Sciatic nerve (tissue), 2 donors: Measurements from ENCODE around the gene PSTK. TPM values are rescaled to one million over a fixed set of nuclear protein-coding genes. Genes with fewer than 3 reads are reported as not detected.

ENCODE experiments used
- ATAC-seq: fragments of 200-7000 bp; cut with Tn5 transposase; one replicate; pipeline ENCODE4 v1.9.1; 2020; ENCODE audit warnings: mild to moderate bottlenecking, moderate library complexity
- DNase-seq: peaks from one replicate; pipeline ENCODE4 v3.0.0-alpha.2; 2020; ENCODE audit warnings: low spot score
- intact Hi-C: fragments of 100-400 bp; cut with DNase I; formaldehyde crosslinking; loops from one replicate; pipeline ENCODE4 v1.14.2; 2022
- total RNA-seq: library from RNA; stranded (reverse); fragmentation: NEBNext Ultra II Directional; extraction: Animal tissue kit (Norgen Biotek cat#: 25700); gene quantifications from one replicate; pipeline ENCODE4 v1.2.1, GENCODE V29; 2021
- donor health status: DM: no; HTN: no; CAD: no.
- donor health status: DM: no; HTN: no; CAD: no.

Gene PSTK
- total RNA-seq, 1 donor from 2014 or later = 5.4 TPM

GRCh38 chr10:122988501-122988900, 8.3 kb downstream of the PSTK start:
- no peak for DNase-seq
- no peak for ATAC-seq
- intact Hi-C loops = no loop called here

- no peak for DNase-seq
- ATAC-seq = no peak
- intact Hi-C loops = no loop called here
Observed at GRCh38 chr10:122990278-122990677, 10.1 kb downstream of the PSTK start.

GRCh38 chr10:122992031-122992585, 11.9 kb downstream of the PSTK start:
- DNase-seq = no peak
- no peak for ATAC-seq
- intact Hi-C loops = no loop called here

- intact Hi-C loops = no loop called here
- ATAC-seq (no peak), DNase-seq (no peak)
Observed at GRCh38 chr10:122993797-122994336, 13.7 kb downstream of the PSTK start.

GRCh38 chr10:122995936-122996335, 15.7 kb downstream of the PSTK start:
- no peak for DNase-seq
- intact Hi-C loops = no loop called here
- no peak for ATAC-seq

- DNase-seq = no peak
- ATAC-seq = no peak
- intact Hi-C loops = no loop called here
Observed at GRCh38 chr10:122997864-122998263, 17.7 kb downstream of the PSTK start.

- intact Hi-C loops = no loop called here
- DNase-seq (no peak), ATAC-seq (no peak)
Observed at GRCh38 chr10:122998360-122998917, 18.2 kb downstream of the PSTK start.

- DNase-seq = no peak
- intact Hi-C loops = no loop called here
- no peak for ATAC-seq
Observed at GRCh38 chr10:122998934-122999333, 18.7 kb downstream of the PSTK start.

GRCh38 chr10:122999347-122999746, 19.1 kb downstream of the PSTK start:
- intact Hi-C loops = no loop called here
- DNase-seq (no peak), ATAC-seq (no peak)

- ATAC-seq (no peak), DNase-seq (no peak)
- intact Hi-C loops = no loop called here
Observed at GRCh38 chr10:123000155-123000554, 20.0 kb downstream of the PSTK start.

GRCh38 chr10:123001370-123001769, 21.2 kb downstream of the PSTK start:
- ATAC-seq (no peak), DNase-seq (no peak)
- intact Hi-C loops = no loop called here

GRCh38 chr10:123004298-123004697, 24.1 kb downstream of the PSTK start:
- ATAC-seq = no peak
- intact Hi-C loops = no loop called here

GRCh38 chr10:123007558-123008354, 27.6 kb downstream of the PSTK start:
- ATAC-seq (peak; percentile 51), DNase-seq (peak; percentile 61)
- intact Hi-C loops = no loop called here

More at GRCh38 chr10:123004298-123004697, 24.1 kb downstream of the PSTK start:
- no peak for DNase-seq

GRCh38 chr10:123008355-123009104, 28.3 kb downstream of the PSTK start, which contains the start of the genes ACADSB and IKZF5:
Gene ACADSB, plus strand, starts transcription at chr10:123009006. Its CDS starts 24 bp downstream, at chr10:123009030.
Gene IKZF5, minus strand, starts transcription at chr10:123008795. Its CDS starts 10,170 bp downstream, at chr10:122998625.
- DNase-seq (peak; percentile 97), ATAC-seq (peak; percentile 99)
- intact Hi-C loops = no loop called here

- ATAC-seq (peak; percentile 8), DNase-seq (peak; percentile 59)
- intact Hi-C loops = no loop called here
Observed at GRCh38 chr10:123009105-123009820, 29.1 kb downstream of the PSTK start.

- ATAC-seq (no peak), DNase-seq (no peak)
- intact Hi-C loops = no loop called here
Observed at GRCh38 chr10:123011987-123012386, 31.8 kb downstream of the PSTK start.

GRCh38 chr10:123013456-123014419, 33.5 kb downstream of the PSTK start:
- ATAC-seq = no peak
- intact Hi-C loops = no loop called here
- no peak for DNase-seq

- intact Hi-C loops = no loop called here
- no peak for DNase-seq
- no peak for ATAC-seq
Observed at GRCh38 chr10:123014772-123015171, 34.6 kb downstream of the PSTK start.
